CD4-positive, alpha-beta T cell treated with Interleukin-6 for 4 hours (primary cell): ENCODE results near the gene PLVAP.

ENCODE experiments used
- DNase-seq: peaks from one replicate; pipeline ENCODE4 v3.0.0-alpha.2; 2020; ENCODE audit warnings: mixed read lengths

PLVAP gene

GRCh38 chr19:17376935-17377600, at the start of gene PLVAP:
TSS of gene PLVAP (minus strand) at chr19:17377342. CDS start at chr19:17377288, 54 bp downstream.
- no peak for DNase-seq

GRCh38 chr19:17424743-17425365, 47.7 kb upstream of the PLVAP start:
- peak; percentile 50 for DNase-seq

DNA sequence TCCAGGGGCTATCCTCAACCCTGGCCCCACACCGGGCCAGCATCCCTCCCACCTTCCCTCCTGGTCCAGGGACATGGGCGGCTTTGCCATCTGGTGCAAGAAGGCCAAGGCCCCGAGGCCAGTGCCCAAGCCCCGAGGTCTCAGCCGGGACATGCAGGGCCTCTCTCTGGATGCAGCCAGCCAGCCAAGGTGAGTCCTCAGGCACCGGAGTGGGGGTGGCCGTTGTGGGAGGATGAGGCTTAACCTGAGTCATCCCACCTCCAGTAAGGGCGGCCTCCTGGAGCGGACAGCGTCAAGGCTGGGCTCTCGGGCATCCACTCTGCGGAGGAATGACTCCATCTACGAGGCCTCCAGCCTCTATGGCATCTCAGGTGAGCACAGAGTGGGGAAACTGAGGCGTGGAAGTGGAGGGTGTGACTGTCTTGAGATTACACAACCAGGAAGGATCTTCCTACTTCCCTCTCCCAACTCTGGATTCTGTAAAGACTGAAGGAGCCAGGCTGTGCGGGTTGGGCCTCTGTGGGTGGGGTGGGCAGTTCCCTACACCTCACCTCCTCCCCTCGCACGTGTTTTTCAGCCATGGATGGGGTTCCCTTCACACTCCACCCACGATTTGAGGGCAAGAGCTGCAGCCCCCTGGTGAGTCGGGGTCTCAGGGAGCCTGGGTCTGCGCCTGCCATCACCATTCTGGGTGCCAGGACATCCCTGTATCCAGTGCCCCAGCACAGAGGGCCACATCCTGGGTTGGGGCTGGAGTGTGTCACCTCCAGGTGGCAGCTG, 46.5 kb upstream of the PLVAP start:
- no peak for DNase-seq

GRCh38 chr19:17421942-17422341, 44.8 kb upstream of the PLVAP start:
- DNase-seq = no peak

- peak; percentile 55 for DNase-seq
Measured at GRCh38 chr19:17420475-17420924, 43.4 kb upstream of the PLVAP start.

GRCh38 chr19:17419621-17420474, 42.7 kb upstream of the PLVAP start, which contains the start of gene MVB12A:
TSS of gene MVB12A (plus strand) at chr19:17420047. CDS start at chr19:17420136, 89 bp downstream.
- DNase-seq = peak; percentile 98

DNA sequence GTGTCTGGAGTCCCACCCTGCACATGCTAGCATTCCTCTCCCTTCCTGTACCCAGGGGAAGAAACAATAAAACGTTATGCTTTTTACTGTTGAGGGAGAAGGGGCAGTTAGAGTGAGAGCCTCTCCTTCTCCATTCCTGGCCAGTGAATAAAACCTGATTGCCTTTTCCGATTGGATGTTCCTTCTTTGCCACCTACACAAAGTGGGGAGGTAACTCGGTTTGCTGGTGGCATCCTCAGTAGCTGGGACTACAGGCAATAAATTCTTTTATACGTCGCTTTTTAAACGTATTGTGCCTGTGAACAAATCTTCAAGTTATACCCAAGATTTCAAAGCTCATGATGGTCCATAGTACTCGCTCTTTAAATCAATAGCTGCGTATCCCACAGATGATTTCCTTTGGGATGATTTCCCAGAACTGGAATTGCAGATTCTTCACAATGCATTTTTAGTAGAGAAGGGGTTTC, 42.0 kb upstream of the PLVAP start:
- DNase-seq = no peak

- DNase-seq = no peak
Measured at GRCh38 chr19:17418710-17419109, 41.6 kb upstream of the PLVAP start.

DNA sequence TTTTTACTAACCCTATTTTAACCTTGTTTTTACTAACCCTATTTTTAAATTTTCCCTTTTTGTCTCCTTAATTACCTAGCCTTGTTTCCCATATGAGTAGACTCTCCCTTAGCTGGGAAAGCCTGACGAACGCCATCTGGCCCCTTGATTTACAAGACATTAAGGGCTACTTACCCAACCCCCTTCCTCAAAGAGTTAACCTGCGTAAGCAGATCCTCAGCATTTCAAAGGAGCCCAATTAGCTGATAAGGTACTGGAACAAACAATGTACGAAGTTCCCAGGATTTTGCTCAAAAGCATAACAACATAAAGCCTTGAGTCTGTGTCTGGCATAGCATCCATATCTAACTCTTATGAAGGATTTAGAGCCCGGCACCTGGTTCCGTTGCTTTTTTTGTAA, 38.0 kb upstream of the PLVAP start:
- no peak for DNase-seq

DNA sequence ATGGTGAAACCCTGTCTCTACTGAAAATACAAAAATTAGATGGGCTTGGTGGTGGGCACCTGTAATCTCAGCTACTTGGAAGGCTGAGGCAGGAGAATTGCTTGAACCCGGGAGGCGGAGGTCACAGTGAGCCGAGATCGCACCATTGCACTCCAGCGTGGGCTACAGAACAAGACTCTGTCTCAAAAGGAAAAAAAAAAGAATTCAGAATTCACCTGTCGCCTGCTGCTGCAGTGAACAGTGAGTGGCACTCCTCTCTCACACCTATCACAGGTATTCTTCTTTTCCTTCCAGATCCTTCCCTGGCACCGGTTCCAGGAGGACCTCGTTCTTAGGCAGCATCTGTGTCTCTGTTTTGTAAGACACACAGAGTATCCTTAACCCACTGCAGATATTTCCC, 37.0 kb upstream of the PLVAP start:
- DNase-seq = no peak

- DNase-seq = no peak
Measured at GRCh38 chr19:17411801-17412200, 34.7 kb upstream of the PLVAP start.

DNA sequence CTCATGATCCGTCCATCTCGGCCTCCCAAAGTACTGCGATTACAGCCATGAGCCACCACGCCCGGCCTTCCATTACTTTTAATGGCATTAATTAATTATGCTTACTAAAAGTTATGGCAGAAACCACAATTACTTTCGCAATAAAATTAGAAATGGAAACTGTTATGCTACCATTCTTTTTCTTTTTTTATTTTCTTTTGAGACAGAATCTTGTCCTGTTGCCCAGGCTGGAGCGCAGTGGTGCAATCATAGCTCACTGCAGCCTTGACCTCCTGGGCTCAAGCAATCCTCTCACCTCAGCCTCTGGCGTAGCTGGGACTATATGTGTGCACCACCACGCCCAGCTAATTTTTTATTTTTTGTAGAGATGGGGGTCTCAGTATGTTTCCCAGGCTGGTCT, 32.8 kb upstream of the PLVAP start:
- DNase-seq = no peak

DNA sequence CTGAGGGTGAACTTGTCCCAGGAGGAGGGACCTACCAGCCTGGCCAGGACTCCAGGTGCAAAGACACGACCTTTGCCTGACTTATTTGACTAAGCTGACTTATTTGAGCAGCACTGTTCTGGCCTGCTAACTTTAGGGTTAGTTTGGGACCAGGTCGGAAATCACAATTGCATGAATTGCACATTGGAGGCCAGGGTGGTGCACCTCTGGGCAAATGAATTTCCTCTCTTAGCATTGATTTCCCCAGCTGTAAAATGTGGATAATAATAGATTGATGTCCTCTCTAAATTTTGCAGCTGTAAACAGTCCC, 29.7 kb upstream of the PLVAP start:
- DNase-seq = no peak

DNA sequence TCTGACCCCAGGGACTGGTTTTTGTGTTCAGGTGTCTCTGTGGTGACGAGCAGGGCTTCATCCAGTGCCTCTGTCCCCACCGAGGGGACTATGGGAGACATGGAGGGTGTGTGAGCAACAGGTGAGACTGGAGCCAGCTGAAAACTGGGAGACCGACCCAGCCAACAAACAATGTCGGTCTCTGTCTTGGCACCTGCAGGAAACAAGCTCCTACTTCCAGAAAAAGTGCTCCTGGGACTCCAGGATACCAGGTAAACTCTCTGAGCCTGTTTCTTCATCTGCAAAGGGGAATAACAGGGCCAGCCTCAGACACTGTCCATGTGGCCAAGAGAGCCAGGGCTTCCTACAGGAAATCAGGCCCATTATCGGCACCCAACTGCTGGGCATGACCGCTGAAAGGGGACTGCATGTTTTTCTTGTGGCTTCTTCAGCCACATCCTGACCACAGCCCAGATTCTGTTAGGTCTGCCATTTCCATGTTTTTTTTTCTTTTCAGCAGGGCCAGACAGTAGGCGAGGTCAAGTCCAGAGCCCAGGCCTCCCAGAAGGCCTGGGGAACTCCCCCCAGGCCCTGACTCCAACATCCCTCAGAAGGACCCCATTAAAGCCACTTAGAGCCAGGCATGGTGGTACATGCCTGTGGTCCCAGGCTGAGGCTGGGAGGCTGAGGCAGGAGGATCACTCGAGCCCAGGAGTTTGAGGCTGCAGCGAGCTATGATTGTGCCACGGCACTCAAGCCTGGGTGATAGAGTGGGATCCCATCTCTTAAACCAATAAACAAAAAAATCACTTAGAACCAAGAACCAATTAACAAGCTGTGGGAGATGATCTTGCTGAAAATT, 29.1 kb upstream of the PLVAP start:
- peak; percentile 14 for DNase-seq

GRCh38 chr19:17405250-17406045, 28.3 kb upstream of the PLVAP start, which contains the start of gene BST2:
TSS of gene BST2 (minus strand) at chr19:17405630. CDS start at chr19:17405575, 55 bp downstream.
- DNase-seq = peak; percentile 64

DNA sequence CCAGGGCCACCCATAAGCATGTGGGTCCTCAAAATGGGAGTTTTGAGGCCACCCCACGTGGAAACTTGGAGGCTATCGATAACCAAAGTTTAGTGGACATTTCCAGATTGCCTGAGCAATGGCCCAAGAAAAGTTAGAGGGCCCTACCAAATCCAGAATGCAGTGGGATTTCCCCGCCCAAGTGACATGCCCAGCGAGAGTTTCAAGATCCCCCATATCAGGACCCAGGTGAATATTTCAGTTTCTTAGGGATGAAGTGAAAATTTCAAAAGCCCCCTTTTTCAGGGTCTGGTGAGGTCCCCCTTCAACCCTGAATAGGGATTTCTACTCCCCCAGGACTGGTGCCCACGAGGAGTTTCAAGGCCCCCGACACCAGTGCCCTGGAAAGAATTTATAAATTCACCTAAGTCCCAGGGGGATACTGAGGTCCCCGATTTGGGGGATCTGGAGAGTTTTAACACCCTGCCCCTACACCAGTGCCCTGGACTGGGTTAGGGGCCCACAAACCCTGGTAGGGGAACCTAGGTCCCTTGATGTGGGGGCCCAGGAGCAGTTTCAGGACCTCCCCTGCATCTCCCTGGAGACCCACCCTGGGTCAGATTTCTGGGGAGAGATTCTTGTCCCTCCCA, 27.6 kb upstream of the PLVAP start:
- DNase-seq = no peak

GRCh38 chr19:17404015-17404414, 26.9 kb upstream of the PLVAP start:
- DNase-seq = peak; percentile 19

- peak; percentile 36 for DNase-seq
Measured at GRCh38 chr19:17402982-17403855, 26.1 kb upstream of the PLVAP start.

DNA sequence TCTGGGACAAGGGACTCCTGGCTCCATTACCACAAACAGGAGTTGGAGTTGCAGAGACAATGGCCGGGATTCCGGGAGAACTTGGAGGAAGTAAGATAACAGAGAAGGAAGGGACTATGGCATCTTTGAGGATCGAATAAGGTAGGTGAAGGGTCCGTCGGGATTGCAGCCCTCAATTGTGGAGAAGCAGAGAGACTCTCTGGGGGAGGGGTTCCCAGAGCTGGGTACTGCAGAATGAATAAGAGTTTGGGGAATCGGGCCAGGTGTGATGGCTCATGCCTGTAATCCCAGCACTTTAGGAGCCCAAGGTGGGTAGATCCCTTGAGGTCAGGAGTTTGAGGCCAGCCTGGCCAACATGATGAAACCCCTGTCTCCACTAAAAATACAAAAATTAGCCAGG, 24.5 kb upstream of the PLVAP start:
- DNase-seq = no peak
